OCI-LY3 (cell line): ENCODE data around the gene AGPAT4.

Experiments used
- CTCF ChIP-seq: fragments of 200-600, 300-600 bp; sonication (generic); IDR thresholded peaks from 2 replicates; pipeline ENCODE4 v1.5.1; 2014; ENCODE audit warnings: antibody characterized with exemption, low read length, low read depth
- EZH2phosphoT487 ChIP-seq: fragments of 200-600 bp; shearing (Covaris generic); IDR thresholded peaks from 2 replicates; pipeline ENCODE4 v1.6.1; 2018; ENCODE audit warnings: antibody characterized with exemption, mixed run types, low read depth

- TF ChIP-seq CTCF (no peak), EZH2phosphoT487 (no peak)
These were observed 185.1 kb downstream of the AGPAT4 start for GRCh38 chr6:161088676-161089328.
